H1 (cell line): ENCODE data around the gene ZYX. TPM values are rescaled to one million over a fixed set of nuclear protein-coding genes. Genes with fewer than 3 reads are reported as not detected.
A peak's percentile ranks its signal among the peaks of the same experiment; 100 is the strongest.

ENCODE experiments used
- CTCF ChIA-PET: fragments of 300-600 bp; sonication (Branson Sonifier 250); formaldehyde crosslinking; loops from one replicate; lab custom pipeline; 2021; ENCODE audit not compliant: partially characterized antibody; lab: Charles Lee
- POLR2A ChIA-PET: fragments of 300-600 bp; sonication (Branson Sonifier 250); formaldehyde crosslinking; loops from one replicate; lab custom pipeline; 2021; ENCODE audit warnings: inconsistent platforms; ENCODE audit not compliant: partially characterized antibody; lab: Charles Lee
- DNase-seq, 2 experiments: peaks; one replicate each; pipeline versions ENCODE4 v3.0.0 to v3.0.0-alpha.2; 2010 to 2022; ENCODE audit warnings: low spot score in 2 of 2, low read depth in 1 of 2, mixed read lengths in 1 of 2
- FAIRE-seq: peaks from 2 replicates; lab custom pipeline; 2011; peaks lifted over from hg19 to GRCh38; lab: Jason Lieb, UNC
- H2AFZ ChIP-seq: 2 replicates; pipeline ENCODE4 v1.8.1; 2012; ENCODE audit warnings: low read length, inconsistent platforms
- H2AK5ac ChIP-seq: 2 replicates; pipeline ENCODE4 v1.6.1; 2013; ENCODE audit warnings: low read depth, low read length
- H2BK120ac ChIP-seq: replicated peaks from 2 replicates; pipeline ENCODE3; 2013; ENCODE audit warnings: low read depth, low read length, inconsistent platforms
- H2BK12ac ChIP-seq: 2 replicates; pipeline ENCODE4 v1.6.1; 2013; ENCODE audit warnings: low read depth, low read length
- H2BK15ac ChIP-seq: 2 replicates; pipeline ENCODE4 v1.6.1; 2013; ENCODE audit warnings: low read length
- H2BK20ac ChIP-seq: 2 replicates; pipeline ENCODE4 v1.6.1; 2013; ENCODE audit warnings: low read length
- H2BK5ac ChIP-seq: 2 replicates; pipeline ENCODE4 v1.6.1; 2013; ENCODE audit warnings: low read depth, low read length
- H3K14ac ChIP-seq: 2 replicates; pipeline ENCODE4 v1.6.1; 2013; ENCODE audit warnings: inconsistent platforms; ENCODE audit not compliant: insufficient read length
- H3K18ac ChIP-seq: 2 replicates; pipeline ENCODE4 v1.6.1; 2013; ENCODE audit warnings: low read length; ENCODE audit errors: extremely low read depth
- H3K23ac ChIP-seq: 2 replicates; pipeline ENCODE4 v1.6.1; 2013; ENCODE audit warnings: inconsistent platforms; ENCODE audit not compliant: insufficient read length
- H3K23me2 ChIP-seq: 2 replicates; pipeline ENCODE4 v1.6.1; 2013; ENCODE audit warnings: low read depth, low read length
- H3K27ac ChIP-seq: 2 replicates; pipeline ENCODE4 v1.6.1; 2011; ENCODE audit warnings: low read depth, low read length, inconsistent platforms
- H3K27me3 ChIP-seq, 4 experiments: replicated peaks in 1 of 4; 1 replicate in 1 of 4; 2 replicates in 3 of 4; pipeline versions ENCODE4 v1.6.1 to v1.8.1; 2011 to 2013; ENCODE audit warnings: low read length in 3 of 4, mild to moderate bottlenecking in 3 of 4, inconsistent platforms in 2 of 4, mixed read lengths in 2 of 4, moderate library complexity in 1 of 4; ENCODE audit not compliant: control insufficient read depth in 3 of 4, insufficient read depth in 3 of 4; ENCODE audit errors: extremely low read depth in 1 of 4
- H3K36me3 ChIP-seq, 4 experiments: 2 replicates each; pipeline versions ENCODE4 v1.6.1 to v1.8.1; 2011 to 2013; ENCODE audit warnings: mild to moderate bottlenecking in 4 of 4, low read length in 3 of 4, moderate library complexity in 2 of 4, control low read depth in 1 of 4, inconsistent platforms in 1 of 4; ENCODE audit not compliant: insufficient read depth in 4 of 4, control insufficient read depth in 2 of 4
- H3K4ac ChIP-seq: replicated peaks from 2 replicates; pipeline ENCODE3; 2013; ENCODE audit warnings: low read length, low read depth, mixed read lengths, inconsistent platforms; ENCODE audit not compliant: insufficient read length
- H3K4me1 ChIP-seq, 4 experiments: replicated peaks in 1 of 4; 1 replicate in 1 of 4; 2 replicates in 3 of 4; pipeline versions ENCODE4 v1.6.1 to v1.8.1; 2011 to 2013; ENCODE audit warnings: low read length in 3 of 4, inconsistent platforms in 2 of 4, mixed read lengths in 1 of 4; ENCODE audit not compliant: insufficient read depth in 4 of 4, control insufficient read depth in 3 of 4
- H3K4me2 ChIP-seq, 2 experiments: 2 replicates each; pipeline versions ENCODE4 v1.6.1 to v1.8.1; 2011 to 2013; ENCODE audit warnings: low read depth in 2 of 2, low read length in 2 of 2, control low read depth in 1 of 2, inconsistent platforms in 1 of 2, mild to moderate bottlenecking in 1 of 2; ENCODE audit not compliant: insufficient read depth in 1 of 2
- H3K4me3 ChIP-seq, 4 experiments: fragments of 200-600, 300-600 bp in 1 of 4; sonication (generic), shearing (Covaris generic), sonication (Bioruptor Twin) in 1 of 4; 2 replicates each; pipeline versions ENCODE4 v1.5.1 to v1.8.1; 2011 to 2016; ENCODE audit warnings: low read length in 4 of 4, low read depth in 3 of 4, control low read depth in 2 of 4, inconsistent platforms in 2 of 4, mild to moderate bottlenecking in 2 of 4, mixed read lengths in 1 of 4, moderate library complexity in 1 of 4; ENCODE audit not compliant: insufficient read depth in 2 of 4; ENCODE audit errors: extremely low read depth in 1 of 4
- H3K56ac ChIP-seq: replicated peaks from 2 replicates; pipeline ENCODE3; 2013; ENCODE audit warnings: low read depth, mild to moderate bottlenecking, mixed read lengths, low read length, inconsistent platforms; ENCODE audit not compliant: insufficient read length
- H3K79me1 ChIP-seq: 2 replicates; pipeline ENCODE4 v1.6.1; 2013; ENCODE audit warnings: low read depth, low read length, control low read depth
- H3K79me2 ChIP-seq, 2 experiments: 2 replicates each; pipeline versions ENCODE4 v1.6.1 to v1.8.1; 2012 to 2013; ENCODE audit warnings: low read length in 2 of 2, mild to moderate bottlenecking in 2 of 2, inconsistent platforms in 1 of 2; ENCODE audit not compliant: insufficient read depth in 2 of 2, control insufficient read depth in 1 of 2
- H3K9ac ChIP-seq, 4 experiments: replicated peaks in 1 of 4; 1 replicate in 1 of 4; 2 replicates in 3 of 4; pipeline versions ENCODE4 v1.6.1 to v1.8.1; 2011 to 2013; ENCODE audit warnings: low read depth in 3 of 4, low read length in 3 of 4, control low read depth in 2 of 4, mild to moderate bottlenecking in 2 of 4, moderate library complexity in 2 of 4, inconsistent platforms in 1 of 4; ENCODE audit errors: extremely low read depth in 1 of 4
- H3K9me3 ChIP-seq, 2 experiments: 2 replicates each; pipeline versions ENCODE4 v1.6.1 to v1.8.1; 2012 to 2013; ENCODE audit warnings: mild to moderate bottlenecking in 2 of 2, moderate library complexity in 2 of 2, control low read depth in 1 of 2, inconsistent platforms in 1 of 2, low read depth in 1 of 2, low read length in 1 of 2, mixed read lengths in 1 of 2; ENCODE audit not compliant: insufficient read depth in 2 of 2
- H4K20me1 ChIP-seq, 2 experiments: replicated peaks in 1 of 2; 2 replicates each; pipeline versions ENCODE3 to v1.8.1; 2011 to 2013; ENCODE audit warnings: inconsistent platforms in 2 of 2, low read length in 2 of 2, mild to moderate bottlenecking in 1 of 2; ENCODE audit not compliant: insufficient read depth in 2 of 2, control insufficient read depth in 1 of 2
- H4K5ac ChIP-seq: 2 replicates; pipeline ENCODE4 v1.6.1; 2013; ENCODE audit warnings: low read length, low read depth, mixed read lengths, inconsistent platforms; ENCODE audit not compliant: insufficient read length
- H4K8ac ChIP-seq: 2 replicates; pipeline ENCODE4 v1.8.0; 2013; ENCODE audit warnings: mild to moderate bottlenecking, moderate library complexity, low read length, inconsistent platforms; ENCODE audit not compliant: insufficient read depth; ENCODE audit errors: extremely low read depth
- H4K91ac ChIP-seq: replicated peaks from 2 replicates; pipeline ENCODE3; 2013; ENCODE audit warnings: low read length, mixed read lengths, inconsistent platforms; ENCODE audit not compliant: insufficient read length
- BRCA1 ChIP-seq: IDR thresholded peaks from 2 replicates; pipeline ENCODE4 v1.6.1; 2012; ENCODE audit warnings: low read depth, low read length, improper control_type of control experiment
- CTBP2 ChIP-seq: IDR thresholded peaks from 2 replicates; pipeline ENCODE4 v1.7.0; 2011; ENCODE audit warnings: borderline replicate concordance, mild to moderate bottlenecking, moderate library complexity, mixed read lengths, low read length; ENCODE audit not compliant: insufficient read depth, insufficient read length
- KDM5A ChIP-seq: fragments of 200-600 bp; IDR thresholded peaks from 2 replicates; pipeline ENCODE4 v1.7.1; 2012; ENCODE audit warnings: mild to moderate bottlenecking, low read length, inconsistent platforms, mixed read lengths
- MAX ChIP-seq: IDR thresholded peaks from 2 replicates; pipeline ENCODE4 v1.6.1; 2012; ENCODE audit warnings: inconsistent platforms
- POLR2A ChIP-seq, 2 experiments: IDR thresholded peaks; 1 replicate in 1 of 2; 2 replicates in 1 of 2; pipeline ENCODE4 v1.6.1; 2011; ENCODE audit warnings: low read depth in 2 of 2, low read length in 2 of 2, mild to moderate bottlenecking in 2 of 2; ENCODE audit errors: control extremely low read depth in 1 of 2
- POU5F1 ChIP-seq: IDR thresholded peaks from 2 replicates; pipeline ENCODE4 v1.6.1; 2011; ENCODE audit warnings: low read depth, mild to moderate bottlenecking, low read length, moderate library complexity
- RAD21 ChIP-seq, 2 experiments: IDR thresholded peaks in 1 of 2; conservative IDR thresholded peaks in 1 of 2; 2 replicates each; pipeline ENCODE4 v1.6.1; 2011; ENCODE audit warnings: low read depth in 2 of 2, low read length in 2 of 2, improper control_type of control experiment in 1 of 2, inconsistent platforms in 1 of 2, mild to moderate bottlenecking in 1 of 2, moderate library complexity in 1 of 2
- TAF7 ChIP-seq: optimal IDR thresholded peaks from 2 replicates; pipeline ENCODE3; 2011; ENCODE audit warnings: low read depth, mild to moderate bottlenecking, inconsistent platforms, low read length, moderate library complexity, borderline replicate concordance
- TCF12 ChIP-seq: IDR thresholded peaks from 2 replicates; pipeline ENCODE4 v1.6.1; 2011; ENCODE audit warnings: low read depth, mild to moderate bottlenecking, low read length
- WGBS, 2 experiments: shearing (Covaris generic) in 1 of 2; methylation state at CpG; one replicate each; pipeline versions ENCODE4 v1.1.6 to v1.1.7; 2013 to 2015; ENCODE audit warnings: low lambda C conversion rate in 2 of 2, mixed read lengths in 2 of 2, inconsistent platforms in 1 of 2, low coverage in 1 of 2, missing lambda C conversion rate in 1 of 2; ENCODE audit not compliant: insufficient replicate concordance in 2 of 2, insufficient coverage in 1 of 2, insufficient read length in 1 of 2; ENCODE audit errors: extremely low coverage in 1 of 2, missing lambda C conversion rate in 1 of 2; 5-methylcytosine and 5-hydroxymethylcytosine counted together
- polyA plus RNA-seq, 7 experiments: library from polyadenylated mRNA; depleted of rRNA in 3 of 7; stranded (reverse) in 5 of 7; unstranded in 2 of 7; fragments of >200 nt in 5 of 7; fragments of 200-250 nt in 2 of 7; gene quantifications; 1 replicate in 5 of 7; 2 replicates in 1 of 7; 4 replicates in 1 of 7; pipeline versions ENCODE4 v1.2.1 to v1.2.3, GENCODE V29; 2011 to 2013; ENCODE audit warnings: missing spikeins in 2 of 7, mixed read lengths in 2 of 7
- total RNA-seq: library from RNA; stranded (reverse); fragmentation: NEBNext Ultra II Directional; extraction: Animal tissue kit (Norgen Biotek cat#: 25700); gene quantifications from 2 replicates; pipeline ENCODE4 v1.2.1, GENCODE V29; 2021
- TF ChIP-seq, protein P1 (sequence below): IDR thresholded peaks from 2 replicates; pipeline ENCODE4 v1.6.1; 2012; ENCODE audit warnings: low read length, inconsistent platforms

ZYX gene
- total and polyA plus RNA-seq, 2 of the 8 experiments (the other 6 are each of a cell fraction or from before 2014, with no cell fraction given), result 40.6 to 159 TPM

- no peak for FAIRE-seq
- H3K4ac ChIP-seq, result no peak overlapping the region
- 87% methylated on average over 11 of the region's 11 CpGs; no CpG with 5 or more reads in 1 of the 2 experiments for WGBS, 2 experiments
- TF ChIP-seq KDM5A (no peak), TAF7 (no peak), CTBP2 (no peak), BRCA1 (no peak), TCF12 (no peak), RAD21 (IDR thresholded peaks at IDR 0.05 in 1 of 2, conservative IDR thresholded peaks at IDR 0.05 in 1 of 2; ENCODE audit: low read depth in 2 of 2, low read length in 2 of 2) (no peak), POLR2A (IDR thresholded peaks at IDR 0.05; ENCODE audit: control extremely low read depth in 1 of 2, low read depth in 2 of 2, low read length in 2 of 2) (no peak), MAX (no peak), POU5F1 (no peak)
- TF ChIP-seq, protein P1, sequence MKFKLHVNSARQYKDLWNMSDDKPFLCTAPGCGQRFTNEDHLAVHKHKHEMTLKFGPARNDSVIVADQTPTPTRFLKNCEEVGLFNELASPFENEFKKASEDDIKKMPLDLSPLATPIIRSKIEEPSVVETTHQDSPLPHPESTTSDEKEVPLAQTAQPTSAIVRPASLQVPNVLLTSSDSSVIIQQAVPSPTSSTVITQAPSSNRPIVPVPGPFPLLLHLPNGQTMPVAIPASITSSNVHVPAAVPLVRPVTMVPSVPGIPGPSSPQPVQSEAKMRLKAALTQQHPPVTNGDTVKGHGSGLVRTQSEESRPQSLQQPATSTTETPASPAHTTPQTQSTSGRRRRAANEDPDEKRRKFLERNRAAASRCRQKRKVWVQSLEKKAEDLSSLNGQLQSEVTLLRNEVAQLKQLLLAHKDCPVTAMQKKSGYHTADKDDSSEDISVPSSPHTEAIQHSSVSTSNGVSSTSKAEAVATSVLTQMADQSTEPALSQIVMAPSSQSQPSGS, result no peak
Observed at GRCh38 chr7:143418681-143419458, 37.7 kb downstream of the ZYX start.

More at GRCh38 chr7:143418681-143419458, 37.7 kb downstream of the ZYX start:
- H4K5ac ChIP-seq, result no peak overlapping the region
- H3K56ac ChIP-seq, result no peak overlapping the region
- no peaks in the 10 kb centered on the region for H3K27me3 ChIP-seq
- no peak overlapping the region for H3K27ac ChIP-seq
- H3K18ac ChIP-seq, result no peak overlapping the region
- no peaks in the 10 kb centered on the region for H3K79me2 ChIP-seq
- no peak overlapping the region for H2BK5ac ChIP-seq
- H3K14ac ChIP-seq, result no peak overlapping the region
- no peak overlapping the region for H2BK120ac ChIP-seq
- H3K9ac ChIP-seq, result no peak overlapping the region
- POLR2A ChIA-PET, result no interaction called here
- no peak overlapping the region for H4K8ac ChIP-seq
- H3K4me2 ChIP-seq, result no peak overlapping the region
- H3K4me1 ChIP-seq, result peaks cover 2 to 6% (median 3%) of the 10 kb centered on the region in 4 experiments; a peak in 5 of 7 replicates
- H2BK15ac ChIP-seq, result no peak overlapping the region; the same call in 1 of the 2 replicates
- H2BK12ac ChIP-seq, result peak overlapping the region; percentile 65; the same call in 1 of the 2 replicates
- CTCF ChIA-PET, result interaction anchor here (0.6 to 5.2 kb wide), 8 partner anchors 14 to 73 kb away, joined by 3 to 65 read pairs (median 16); partner anchors contain the start of gene FAM131B
- no peak overlapping the region for H3K23ac ChIP-seq
- H2BK20ac ChIP-seq, result peak overlapping the region; percentile 6; the same call in 1 of the 2 replicates
- H2AFZ ChIP-seq, result 0 out of 2 replicates have a peak overlapping the region, but pooled peaks have one; percentile 1
- H3K23me2 ChIP-seq, result no peaks in the 10 kb centered on the region
- H4K20me1 ChIP-seq, result no peaks in the 10 kb centered on the region
- no peak for DNase-seq
- no peak overlapping the region for H3K4me3 ChIP-seq
- no peaks in the 10 kb centered on the region for H3K79me1 ChIP-seq
- H3K36me3 ChIP-seq, result no peaks in the 10 kb centered on the region
- peak overlapping the region; percentile 8 for H4K91ac ChIP-seq
- no peak overlapping the region; the same call in 1 of the 2 replicates for H2AK5ac ChIP-seq
- peaks cover 3 to 9% of the 10 kb centered on the region in 2 experiments; a peak in 3 of 4 replicates for H3K9me3 ChIP-seq
